Spinal cord (tissue), 10 donors: ENCODE results near the gene EVI5L. TPM values are rescaled to one million over a fixed set of nuclear protein-coding genes. Genes with fewer than 3 reads are reported as not detected.

Experiments used
- DNase-seq, 6 donors: peaks; one replicate each; pipeline versions ENCODE4 v3.0.0 to v3.0.0-alpha.2; 2013 to 2015; ENCODE audit warnings: low spot score in 6 of 6, low read depth in 4 of 6
- H3K27ac ChIP-seq: one replicate; pipeline ENCODE4 v1.5.1; 2013; ENCODE audit warnings: low read depth, low read length, control low read depth
- H3K27me3 ChIP-seq: one replicate; pipeline ENCODE4 v1.6.1; 2013; ENCODE audit warnings: low read length; ENCODE audit not compliant: control insufficient read depth, insufficient read depth
- H3K36me3 ChIP-seq: one replicate; pipeline ENCODE4 v1.6.1; 2013; ENCODE audit warnings: low read length; ENCODE audit not compliant: control insufficient read depth, insufficient read depth
- H3K4me1 ChIP-seq: one replicate; pipeline ENCODE4 v1.6.1; 2013; ENCODE audit warnings: low read length; ENCODE audit not compliant: control insufficient read depth, insufficient read depth
- H3K4me3 ChIP-seq: one replicate; pipeline ENCODE4 v1.5.1; 2013; ENCODE audit warnings: low read depth, low read length, control low read depth
- H3K9me3 ChIP-seq: one replicate; pipeline ENCODE4 v1.6.1; 2013; ENCODE audit warnings: low read length; ENCODE audit not compliant: control insufficient read depth, insufficient read depth
- WGBS: methylation state at CpG from one replicate; pipeline ENCODE4 v1.1.5; 2013; ENCODE audit warnings: missing lambda C conversion rate; ENCODE audit not compliant: insufficient coverage; 5-methylcytosine and 5-hydroxymethylcytosine counted together
- polyA plus RNA-seq, 2 donors: library from polyadenylated mRNA; unstranded; fragments of 120-200 nt; gene quantifications; one replicate each; pipeline ENCODE4 v1.2.1, GENCODE V29; 2013; ENCODE audit not compliant: insufficient read length in 2 of 2
- total RNA-seq, 2 donors: library from RNA; depleted of rRNA in 1 of 2; stranded (reverse); fragments of 120-200 nt in 1 of 2; fragments of >200 nt in 1 of 2; gene quantifications; one replicate each; pipeline versions ENCODE4 v1.2.3 to v1.2.4, GENCODE V29; 2013 to 2014
- donor health status: healthy.

EVI5L gene
- total and polyA plus RNA-seq, 4 donors: 28.4 to 110 (median 67.8) TPM

GRCh38 chr19:7908078-7908699, 78.2 kb downstream of the EVI5L start:
- peaks cover 30% of the 10 kb centered on the region for H3K4me1 ChIP-seq
- H3K4me3 ChIP-seq: no peak overlapping the region
- H3K27me3 ChIP-seq: no peaks in the 10 kb centered on the region
- WGBS: 78% methylated on average over 11 of the region's 14 CpGs
- H3K9me3 ChIP-seq: no peaks in the 10 kb centered on the region
- DNase-seq: no peak
- no peak overlapping the region for H3K27ac ChIP-seq
- H3K36me3 ChIP-seq: peaks cover 80% of the 10 kb centered on the region

GRCh38 chr19:7908742-7909461, 78.9 kb downstream of the EVI5L start:
- no peak for DNase-seq
- 90% methylated on average over 19 of the region's 19 CpGs for WGBS
- peaks cover 2% of the 10 kb centered on the region for H3K27me3 ChIP-seq
- H3K4me3 ChIP-seq: no peak overlapping the region
- H3K36me3 ChIP-seq: peaks cover 88% of the 10 kb centered on the region
- H3K4me1 ChIP-seq: peaks cover 29% of the 10 kb centered on the region
- H3K27ac ChIP-seq: no peak overlapping the region
- no peaks in the 10 kb centered on the region for H3K9me3 ChIP-seq

- 94% methylated on average over 15 of the region's 21 CpGs for WGBS
- Histone ChIP-seq H3K4me3 (no peak overlapping the region), H3K4me1 (peaks cover 25% of the 10 kb centered on the region), H3K27ac (no peak overlapping the region), H3K9me3 (no peaks in the 10 kb centered on the region), H3K27me3 (peaks cover 4% of the 10 kb centered on the region), H3K36me3 (peaks cover 94% of the 10 kb centered on the region)
- DNase-seq: no peak
Measured at GRCh38 chr19:7909471-7910067, 79.6 kb downstream of the EVI5L start.

GRCh38 chr19:7910321-7911161, 80.5 kb downstream of the EVI5L start:
- H3K27ac ChIP-seq: no peak overlapping the region
- peaks cover 9% of the 10 kb centered on the region for H3K27me3 ChIP-seq
- no peak for DNase-seq
- 93% methylated on average over 54 of the region's 54 CpGs for whole genome bisulfite sequencing
- peaks cover 92% of the 10 kb centered on the region for H3K36me3 ChIP-seq
- no peak overlapping the region for H3K4me3 ChIP-seq
- H3K9me3 ChIP-seq: no peaks in the 10 kb centered on the region
- H3K4me1 ChIP-seq: peaks cover 16% of the 10 kb centered on the region

GRCh38 chr19:7911508-7912143, 81.6 kb downstream of the EVI5L start:
- peaks cover 83% of the 10 kb centered on the region for H3K36me3 ChIP-seq
- WGBS: 91% methylated on average over 16 of the region's 18 CpGs
- H3K4me3 ChIP-seq: no peak overlapping the region
- H3K27me3 ChIP-seq: peaks cover 19% of the 10 kb centered on the region
- no peak for DNase-seq
- H3K4me1 ChIP-seq: peaks cover 16% of the 10 kb centered on the region
- no peak overlapping the region for H3K27ac ChIP-seq
- H3K9me3 ChIP-seq: no peaks in the 10 kb centered on the region

- DNase-seq: no peak
- H3K27me3 ChIP-seq: peaks cover 23% of the 10 kb centered on the region
- no peaks in the 10 kb centered on the region for H3K9me3 ChIP-seq
- H3K36me3 ChIP-seq: peaks cover 79% of the 10 kb centered on the region
- no peak overlapping the region for H3K4me3 ChIP-seq
- H3K4me1 ChIP-seq: peaks cover 17% of the 10 kb centered on the region
- WGBS: 92% methylated on average over 26 of the region's 31 CpGs
- H3K27ac ChIP-seq: no peak overlapping the region
Measured at GRCh38 chr19:7912144-7912696, 82.2 kb downstream of the EVI5L start.

GRCh38 chr19:7912697-7913564, 82.9 kb downstream of the EVI5L start:
- Histone ChIP-seq H3K4me1 (peaks cover 17% of the 10 kb centered on the region), H3K9me3 (no peaks in the 10 kb centered on the region), H3K27ac (no peak overlapping the region), H3K27me3 (peaks cover 28% of the 10 kb centered on the region), H3K4me3 (no peak overlapping the region), H3K36me3 (peaks cover 71% of the 10 kb centered on the region)
- no peak for DNase-seq
- WGBS: 92% methylated on average over 30 of the region's 39 CpGs

GRCh38 chr19:7913652-7914051, 83.6 kb downstream of the EVI5L start:
- no peak overlapping the region for H3K4me3 ChIP-seq
- H3K9me3 ChIP-seq: no peaks in the 10 kb centered on the region
- no peak overlapping the region for H3K27ac ChIP-seq
- peaks cover 21% of the 10 kb centered on the region for H3K4me1 ChIP-seq
- WGBS: 91% methylated on average over 7 of the region's 10 CpGs
- DNase-seq: no peak
- peaks cover 64% of the 10 kb centered on the region for H3K36me3 ChIP-seq
- H3K27me3 ChIP-seq: peaks cover 34% of the 10 kb centered on the region
